B cell (primary cell): ENCODE data around the gene KDM4F. TPM values are rescaled to one million over a fixed set of nuclear protein-coding genes. Genes with fewer than 3 reads are reported as not detected.

ENCODE experiments used
- ATAC-seq: fragments of 200-7000 bp; cut with Tn5 transposase; one replicate; pipeline ENCODE4 v1.10.0; 2021; ENCODE audit warnings: low read depth, mild to moderate bottlenecking, moderate number of reproducible peaks, moderate library complexity
- CTCF ChIA-PET: fragments of 350-600 bp; sonication (Branson Sonifier 250); formaldehyde crosslinking; loops from one replicate; lab custom pipeline; 2021; ENCODE audit warnings: antibody characterized with exemption, inconsistent platforms; lab: Charles Lee
- POLR2A ChIA-PET: fragments of 350-600 bp; sonication (Branson Sonifier 250); formaldehyde crosslinking; loops from one replicate; lab custom pipeline; 2021; ENCODE audit warnings: antibody characterized with exemption; lab: Charles Lee
- DNase-seq: peaks from one replicate; pipeline ENCODE4 v3.0.0; 2013
- H2AFZ ChIP-seq: 2 replicates; pipeline ENCODE4 v1.6.1; 2012; ENCODE audit warnings: mild to moderate bottlenecking, low read depth, low read length; ENCODE audit not compliant: insufficient read depth, poor library complexity, severe bottlenecking
- H3K27ac ChIP-seq, 2 donors: 1 replicate in 1 of 2; 2 replicates in 1 of 2; pipeline ENCODE4 v1.5.1; 2012 to 2013; ENCODE audit warnings: low read length in 2 of 2, mild to moderate bottlenecking in 2 of 2, moderate library complexity in 1 of 2
- H3K27me3 ChIP-seq, 4 experiments: fragments of 200-600 bp in 1 of 4; sonication (generic) in 1 of 4; replicated peaks in 1 of 4; 1 replicate in 2 of 4; 2 replicates in 2 of 4; pipeline versions ENCODE4 v1.6.1 to v1.7.0; 2013 to 2016; ENCODE audit warnings: low read length in 3 of 4, mild to moderate bottlenecking in 2 of 4, mixed read lengths in 1 of 4, moderate library complexity in 1 of 4; ENCODE audit not compliant: insufficient read depth in 4 of 4, control insufficient read depth in 3 of 4; ENCODE audit errors: control extremely low read depth in 1 of 4
- H3K36me3 ChIP-seq, 2 experiments: replicated peaks in 1 of 2; 1 replicate in 1 of 2; 2 replicates in 1 of 2; pipeline versions ENCODE4 v1.6.1 to v1.7.1; 2013; ENCODE audit warnings: low read length in 1 of 2; ENCODE audit not compliant: insufficient read depth in 2 of 2, control insufficient read depth in 1 of 2; ENCODE audit errors: control extremely low read depth in 1 of 2, extremely low read depth in 1 of 2
- H3K4me1 ChIP-seq, 2 donors: fragments of 200-600 bp in 1 of 2; sonication (generic) in 1 of 2; 1 replicate in 1 of 2; 2 replicates in 1 of 2; pipeline versions ENCODE4 v1.5.1 to v1.6.1; 2013 to 2017; ENCODE audit warnings: low read length in 2 of 2; ENCODE audit not compliant: control insufficient read depth in 2 of 2, insufficient read depth in 2 of 2
- H3K4me2 ChIP-seq: replicated peaks from 2 replicates; pipeline ENCODE3; 2012; ENCODE audit warnings: mild to moderate bottlenecking, low read depth, low read length; ENCODE audit not compliant: poor library complexity, severe bottlenecking
- H3K4me3 ChIP-seq, 5 experiments: fragments of 200-600 bp in 1 of 5; sonication (generic) in 1 of 5; 1 replicate in 3 of 5; 2 replicates in 2 of 5; pipeline versions ENCODE4 v1.5.1 to v1.7.0; 2011 to 2016; ENCODE audit warnings: low read length in 4 of 5, mild to moderate bottlenecking in 4 of 5, low read depth in 2 of 5, control low read depth in 1 of 5, moderate library complexity in 1 of 5; ENCODE audit not compliant: insufficient read depth in 1 of 5; ENCODE audit errors: control extremely low read depth in 1 of 5, extremely low read depth in 1 of 5
- H3K79me2 ChIP-seq: fragments of 200-600 bp; sonication (generic); one replicate; pipeline ENCODE4 v1.6.0; 2016; ENCODE audit warnings: low read length; ENCODE audit not compliant: control insufficient read depth, insufficient read depth
- H3K9ac ChIP-seq: fragments of 200-600 bp; sonication (generic); 2 replicates; pipeline ENCODE4 v1.6.1; 2017; ENCODE audit warnings: mild to moderate bottlenecking, low read length, moderate library complexity
- H3K9me3 ChIP-seq, 3 donors: one replicate each; pipeline versions ENCODE4 v1.6.1 to v1.7.1; 2013; ENCODE audit warnings: low read length in 2 of 3; ENCODE audit not compliant: control insufficient read depth in 2 of 3, insufficient read depth in 1 of 3; ENCODE audit errors: control extremely low read depth in 1 of 3
- H4K20me1 ChIP-seq: 2 replicates; pipeline ENCODE4 v1.6.0; 2012; ENCODE audit warnings: mild to moderate bottlenecking, low read length; ENCODE audit not compliant: insufficient read depth, control insufficient read depth, poor library complexity, severe bottlenecking
- H3K27ac Mint-ChIP-seq: one replicate; pipeline ENCODE4 v1.8.0; 2021; ENCODE audit warnings: mixed read lengths
- H3K27me3 Mint-ChIP-seq: one replicate; pipeline ENCODE4 v1.8.0; 2021; ENCODE audit warnings: mixed read lengths
- H3K4me1 Mint-ChIP-seq: one replicate; pipeline ENCODE4 v1.8.0; 2021; ENCODE audit warnings: mixed read lengths
- H3K4me3 Mint-ChIP-seq: one replicate; pipeline ENCODE4 v1.8.0; 2021; ENCODE audit warnings: mixed read lengths
- H3K9me3 Mint-ChIP-seq: one replicate; pipeline ENCODE4 v1.8.0; 2022; ENCODE audit warnings: mixed read lengths; ENCODE audit not compliant: insufficient read depth
- CTCF ChIP-seq: fragments of 200-600 bp; IDR thresholded peaks from one replicate; pipeline ENCODE4 v1.8.0; 2022; ENCODE audit warnings: antibody characterized with exemption, mild to moderate bottlenecking
- EZH2 ChIP-seq: IDR thresholded peaks from 2 replicates; pipeline ENCODE4 v1.6.1; 2012; ENCODE audit warnings: borderline replicate concordance, low read depth, mild to moderate bottlenecking, moderate library complexity, low read length; ENCODE audit not compliant: insufficient read depth, poor library complexity, severe bottlenecking
- WGBS: methylation state at CpG from one replicate; pipeline ENCODE4 v1.1.5; 2013; ENCODE audit warnings: missing lambda C conversion rate; ENCODE audit not compliant: insufficient coverage; 5-methylcytosine and 5-hydroxymethylcytosine counted together
- intact Hi-C: fragments of 100-400 bp; cut with micrococcal nuclease; formaldehyde crosslinking; loops from one replicate; pipeline ENCODE4 v1.10.0; 2022
- polyA plus RNA-seq: library from polyadenylated mRNA; depleted of rRNA; stranded (reverse); fragments of >200 nt; gene quantifications from 2 replicates; pipeline ENCODE4 v1.2.3, GENCODE V29; 2012
- total RNA-seq, 2 donors: library from RNA; stranded (reverse); fragments of 120-200 nt in 1 of 2; gene quantifications; 1 replicate in 1 of 2; 2 replicates in 1 of 2; pipeline versions ENCODE4 v1.2.3 to v1.2.4, GENCODE V29; 2013 to 2022

KDM4F gene
- total and polyA plus RNA-seq, 2 donors (not counting 1 experiment from before 2014, with no cell fraction given), result not detected

GRCh38 chr11:95028357-95028756 lies 20.9 kb upstream of the KDM4F start:
- Histone ChIP-seq H4K20me1 (no peaks in the 10 kb centered on the region), H3K4me1 (no peaks in the 10 kb centered on the region), H3K36me3 (no peaks in the 10 kb centered on the region), H2AFZ (no peak overlapping the region), H3K9me3 (no peaks in the 10 kb centered on the region), H3K4me2 (no peak overlapping the region), H3K9ac (no peak overlapping the region), H3K27ac (no peak overlapping the region), H3K79me2 (no peaks in the 10 kb centered on the region), H3K4me3 (no peak overlapping the region), H3K27me3 (peaks cover 0 to 4% (median 2%) of the 10 kb centered on the region in 4 experiments)
- H3K27ac Mint-ChIP-seq, result no peak overlapping the region
- no peak for DNase-seq
- ChIA-PET POLR2A (no interaction called here), CTCF (no interaction called here)
- WGBS, result no CpG with 5 or more reads among the region's 3 CpGs
- intact Hi-C loops, result no loop called here
- H3K27me3 Mint-ChIP-seq, result peaks cover 9% of the 10 kb centered on the region
- H3K4me1 Mint-ChIP-seq, result no peaks in the 10 kb centered on the region
- TF ChIP-seq CTCF (no peak), EZH2 (no peak)
- no peak for ATAC-seq
- no peaks in the 10 kb centered on the region for H3K9me3 Mint-ChIP-seq
- no peak overlapping the region for H3K4me3 Mint-ChIP-seq

DNA sequence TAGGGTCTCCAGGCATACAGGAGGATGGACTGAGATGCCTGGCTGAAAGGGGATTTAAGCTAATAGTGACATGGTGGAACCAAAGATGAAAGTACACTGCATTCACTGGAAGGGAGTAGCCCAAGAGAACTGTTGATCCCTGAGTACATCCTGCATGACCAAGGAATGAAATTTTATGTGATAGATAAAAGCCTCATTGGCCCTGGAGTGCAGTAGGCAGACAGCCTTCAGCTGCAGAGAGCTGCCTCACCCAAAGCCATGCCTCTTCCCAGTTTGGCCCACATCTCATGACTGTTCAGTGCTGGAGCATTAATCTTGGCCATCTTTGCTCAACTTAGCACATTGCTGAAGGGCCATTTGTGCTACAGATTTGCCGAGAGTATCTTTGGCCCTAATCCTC lies 16.2 kb upstream of the KDM4F start:
- H3K9me3 ChIP-seq, result peaks cover 0 to 3% (median 0%) of the 10 kb centered on the region in 3 donors
- H3K4me3 ChIP-seq, result no peak overlapping the region
- H3K36me3 ChIP-seq, result no peaks in the 10 kb centered on the region
- Mint-ChIP-seq H3K4me3 (no peak overlapping the region), H3K9me3 (no peaks in the 10 kb centered on the region), H3K27ac (no peak overlapping the region), H3K27me3 (peaks cover 17% of the 10 kb centered on the region), H3K4me1 (no peaks in the 10 kb centered on the region)
- H3K27me3 ChIP-seq, result peaks cover 0 to 9% (median 7%) of the 10 kb centered on the region in 4 experiments
- no peak overlapping the region for H3K27ac ChIP-seq
- no peak for TF ChIP-seq CTCF
- TF ChIP-seq EZH2, result no peak
- no peak overlapping the region for H2AFZ ChIP-seq
- no peak overlapping the region for H3K4me2 ChIP-seq
- H3K79me2 ChIP-seq, result no peaks in the 10 kb centered on the region
- intact Hi-C loops, result no loop called here
- no peaks in the 10 kb centered on the region for H3K4me1 ChIP-seq
- ChIA-PET POLR2A (no interaction called here), CTCF (no interaction called here)
- DNase-seq, result no peak
- WGBS, result 100% methylated on average over 1 of the region's 1 CpG
- no peak for ATAC-seq
- H3K9ac ChIP-seq, result no peak overlapping the region
- H4K20me1 ChIP-seq, result no peaks in the 10 kb centered on the region
